Body of pancreas (tissue), 4 donors: ENCODE measurements around the gene TRAPPC12.

Experiments used
- POLR2A ChIP-seq, 3 donors: fragments of 450-650 bp; IDR thresholded peaks; one replicate each; pipeline ENCODE4 v1.6.1; 2016; ENCODE audit warnings: antibody characterized with exemption in 3 of 3, mild to moderate bottlenecking in 2 of 3
- TF ChIP-seq, protein P1 (sequence below), 7 experiments: fragments of 450-650 bp in 4 of 7; fragments of 200-600 bp in 3 of 7; sonication (generic) in 3 of 7; IDR thresholded peaks; one replicate each; pipeline ENCODE4 v1.5.1; 2016 to 2019; ENCODE audit warnings: antibody characterized with exemption in 7 of 7

DNA sequence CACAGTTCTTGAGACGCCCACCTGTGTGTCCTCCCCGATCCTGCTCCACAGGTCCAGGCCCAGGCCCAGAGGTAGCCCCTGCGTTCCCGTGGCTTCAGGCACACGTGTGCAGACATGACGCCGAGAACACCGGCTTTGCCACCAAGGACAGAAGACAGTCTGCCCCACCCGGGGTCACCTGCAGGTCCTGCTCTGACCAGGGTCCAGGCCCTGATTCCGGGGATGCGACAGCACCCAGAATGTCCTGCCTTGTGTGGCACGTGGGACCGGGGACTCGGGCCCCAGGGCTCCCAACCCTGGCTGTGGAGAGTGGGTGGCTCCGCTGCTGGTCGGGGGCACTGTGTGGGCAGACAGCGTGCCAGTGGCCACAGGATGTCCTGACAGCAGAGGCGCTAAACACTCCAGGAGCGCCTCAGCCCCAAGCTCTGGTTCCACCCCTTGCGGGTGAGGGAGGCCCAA, 102.9 kb downstream of the TRAPPC12 start:
- TF ChIP-seq POLR2A (IDR thresholded peaks at IDR 0.05), result no peak
- TF ChIP-seq, protein P1, sequence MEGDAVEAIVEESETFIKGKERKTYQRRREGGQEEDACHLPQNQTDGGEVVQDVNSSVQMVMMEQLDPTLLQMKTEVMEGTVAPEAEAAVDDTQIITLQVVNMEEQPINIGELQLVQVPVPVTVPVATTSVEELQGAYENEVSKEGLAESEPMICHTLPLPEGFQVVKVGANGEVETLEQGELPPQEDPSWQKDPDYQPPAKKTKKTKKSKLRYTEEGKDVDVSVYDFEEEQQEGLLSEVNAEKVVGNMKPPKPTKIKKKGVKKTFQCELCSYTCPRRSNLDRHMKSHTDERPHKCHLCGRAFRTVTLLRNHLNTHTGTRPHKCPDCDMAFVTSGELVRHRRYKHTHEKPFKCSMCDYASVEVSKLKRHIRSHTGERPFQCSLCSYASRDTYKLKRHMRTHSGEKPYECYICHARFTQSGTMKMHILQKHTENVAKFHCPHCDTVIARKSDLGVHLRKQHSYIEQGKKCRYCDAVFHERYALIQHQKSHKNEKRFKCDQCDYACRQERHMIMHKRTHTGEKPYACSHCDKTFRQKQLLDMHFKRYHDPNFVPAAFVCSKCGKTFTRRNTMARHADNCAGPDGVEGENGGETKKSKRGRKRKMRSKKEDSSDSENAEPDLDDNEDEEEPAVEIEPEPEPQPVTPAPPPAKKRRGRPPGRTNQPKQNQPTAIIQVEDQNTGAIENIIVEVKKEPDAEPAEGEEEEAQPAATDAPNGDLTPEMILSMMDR (IDR thresholded peaks at IDR 0.05), result no peak
